RKO (cell line): ENCODE data around the gene NID2.

ENCODE experiments used
- DNase-seq: peaks from one replicate; pipeline ENCODE4 v3.0.0-alpha.2; 2016; ENCODE audit warnings: low spot score

Gene NID2, protein sequence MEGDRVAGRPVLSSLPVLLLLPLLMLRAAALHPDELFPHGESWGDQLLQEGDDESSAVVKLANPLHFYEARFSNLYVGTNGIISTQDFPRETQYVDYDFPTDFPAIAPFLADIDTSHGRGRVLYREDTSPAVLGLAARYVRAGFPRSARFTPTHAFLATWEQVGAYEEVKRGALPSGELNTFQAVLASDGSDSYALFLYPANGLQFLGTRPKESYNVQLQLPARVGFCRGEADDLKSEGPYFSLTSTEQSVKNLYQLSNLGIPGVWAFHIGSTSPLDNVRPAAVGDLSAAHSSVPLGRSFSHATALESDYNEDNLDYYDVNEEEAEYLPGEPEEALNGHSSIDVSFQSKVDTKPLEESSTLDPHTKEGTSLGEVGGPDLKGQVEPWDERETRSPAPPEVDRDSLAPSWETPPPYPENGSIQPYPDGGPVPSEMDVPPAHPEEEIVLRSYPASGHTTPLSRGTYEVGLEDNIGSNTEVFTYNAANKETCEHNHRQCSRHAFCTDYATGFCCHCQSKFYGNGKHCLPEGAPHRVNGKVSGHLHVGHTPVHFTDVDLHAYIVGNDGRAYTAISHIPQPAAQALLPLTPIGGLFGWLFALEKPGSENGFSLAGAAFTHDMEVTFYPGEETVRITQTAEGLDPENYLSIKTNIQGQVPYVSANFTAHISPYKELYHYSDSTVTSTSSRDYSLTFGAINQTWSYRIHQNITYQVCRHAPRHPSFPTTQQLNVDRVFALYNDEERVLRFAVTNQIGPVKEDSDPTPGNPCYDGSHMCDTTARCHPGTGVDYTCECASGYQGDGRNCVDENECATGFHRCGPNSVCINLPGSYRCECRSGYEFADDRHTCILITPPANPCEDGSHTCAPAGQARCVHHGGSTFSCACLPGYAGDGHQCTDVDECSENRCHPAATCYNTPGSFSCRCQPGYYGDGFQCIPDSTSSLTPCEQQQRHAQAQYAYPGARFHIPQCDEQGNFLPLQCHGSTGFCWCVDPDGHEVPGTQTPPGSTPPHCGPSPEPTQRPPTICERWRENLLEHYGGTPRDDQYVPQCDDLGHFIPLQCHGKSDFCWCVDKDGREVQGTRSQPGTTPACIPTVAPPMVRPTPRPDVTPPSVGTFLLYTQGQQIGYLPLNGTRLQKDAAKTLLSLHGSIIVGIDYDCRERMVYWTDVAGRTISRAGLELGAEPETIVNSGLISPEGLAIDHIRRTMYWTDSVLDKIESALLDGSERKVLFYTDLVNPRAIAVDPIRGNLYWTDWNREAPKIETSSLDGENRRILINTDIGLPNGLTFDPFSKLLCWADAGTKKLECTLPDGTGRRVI (N-terminal part only)

DNA sequence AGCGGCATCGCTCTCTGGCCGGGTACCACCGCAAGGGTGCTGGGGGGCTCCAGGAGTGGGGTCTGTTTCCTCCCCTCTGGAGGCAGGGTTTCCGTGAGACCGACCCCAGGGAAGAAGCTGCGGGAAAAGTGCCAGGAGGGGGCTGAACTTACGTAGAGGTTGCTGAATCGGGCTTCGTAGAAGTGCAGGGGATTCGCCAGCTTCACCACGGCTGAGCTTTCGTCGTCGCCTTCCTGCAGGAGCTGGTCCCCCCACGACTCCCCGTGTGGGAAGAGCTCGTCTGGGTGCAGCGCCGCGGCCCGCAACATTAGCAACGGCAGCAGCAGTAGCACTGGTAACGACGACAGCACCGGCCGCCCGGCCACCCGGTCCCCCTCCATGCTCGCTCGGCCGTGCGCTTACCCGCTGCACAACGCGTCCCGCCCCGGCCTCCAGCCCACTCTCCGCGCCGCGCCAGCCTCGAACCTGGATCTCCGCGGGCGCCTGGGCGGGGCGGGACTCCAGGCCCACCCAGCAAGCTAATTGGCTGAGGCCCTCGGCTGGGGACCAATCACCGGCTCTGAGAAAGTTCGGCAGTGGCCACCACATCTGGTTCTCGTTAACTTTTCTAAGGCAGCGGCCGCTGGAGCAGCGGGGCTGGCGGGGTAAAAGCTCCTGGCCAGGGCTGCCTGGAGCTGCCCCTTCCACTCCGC, at the start of gene NID2:
TSS of gene NID2 (minus strand) at position 445 of the 692 bp plus-strand sequence. CDS start at position 380, 65 bp downstream.
- no peak for DNase-seq

DNA sequence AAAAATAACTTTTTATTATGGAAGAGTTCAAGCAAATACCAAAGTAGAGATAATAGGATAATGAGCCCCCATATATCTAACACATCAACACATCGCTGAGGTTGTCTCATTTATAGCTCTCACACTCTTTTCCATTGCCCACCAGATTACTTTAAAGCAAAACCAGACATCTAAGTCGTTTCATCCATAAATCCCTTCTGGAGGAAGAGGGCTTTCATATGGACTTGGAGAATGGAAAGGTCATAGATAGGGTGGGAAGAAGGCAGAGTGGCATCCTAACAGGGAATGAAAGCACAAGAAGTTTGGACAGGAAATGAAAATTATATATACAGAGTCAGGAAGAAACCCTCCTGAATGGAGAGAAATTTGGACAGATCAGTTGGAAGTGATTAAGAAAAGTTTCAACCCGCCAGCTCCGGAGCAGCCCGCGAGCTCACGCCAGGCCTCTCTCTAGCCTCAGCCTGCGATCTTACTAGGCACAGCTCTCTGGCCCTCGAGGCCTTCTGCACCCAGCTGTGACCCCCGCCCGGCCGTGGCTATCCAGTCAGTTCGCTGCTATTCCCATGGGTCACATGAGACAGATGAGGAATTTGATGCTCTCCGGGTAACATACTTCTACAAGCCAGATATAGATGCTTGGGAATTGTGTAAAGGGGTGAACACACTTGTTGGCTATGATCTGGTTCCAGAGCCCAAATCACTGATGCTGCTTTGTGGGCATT, 48.4 kb upstream of the NID2 start:
- DNase-seq, result no peak

DNA sequence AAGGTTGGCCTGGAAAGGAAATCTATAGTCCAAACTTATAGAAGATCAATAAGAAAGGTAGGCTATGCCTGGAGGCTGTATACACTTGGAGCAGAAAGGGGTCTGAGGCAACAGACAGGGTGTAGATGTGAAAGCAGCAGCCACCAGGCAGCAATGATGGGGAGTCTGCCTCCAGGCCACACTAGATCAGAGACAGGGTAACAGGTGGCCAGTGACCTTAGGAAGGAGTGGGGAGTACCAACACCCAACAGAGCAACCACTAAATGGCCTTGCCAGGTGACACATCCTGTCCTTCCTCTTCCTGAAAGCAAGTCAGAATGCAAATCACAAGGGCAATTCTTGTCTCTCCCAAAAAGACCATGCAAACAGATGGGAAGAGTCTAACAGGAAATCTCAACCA, 46.4 kb upstream of the NID2 start:
- DNase-seq, result no peak

DNA sequence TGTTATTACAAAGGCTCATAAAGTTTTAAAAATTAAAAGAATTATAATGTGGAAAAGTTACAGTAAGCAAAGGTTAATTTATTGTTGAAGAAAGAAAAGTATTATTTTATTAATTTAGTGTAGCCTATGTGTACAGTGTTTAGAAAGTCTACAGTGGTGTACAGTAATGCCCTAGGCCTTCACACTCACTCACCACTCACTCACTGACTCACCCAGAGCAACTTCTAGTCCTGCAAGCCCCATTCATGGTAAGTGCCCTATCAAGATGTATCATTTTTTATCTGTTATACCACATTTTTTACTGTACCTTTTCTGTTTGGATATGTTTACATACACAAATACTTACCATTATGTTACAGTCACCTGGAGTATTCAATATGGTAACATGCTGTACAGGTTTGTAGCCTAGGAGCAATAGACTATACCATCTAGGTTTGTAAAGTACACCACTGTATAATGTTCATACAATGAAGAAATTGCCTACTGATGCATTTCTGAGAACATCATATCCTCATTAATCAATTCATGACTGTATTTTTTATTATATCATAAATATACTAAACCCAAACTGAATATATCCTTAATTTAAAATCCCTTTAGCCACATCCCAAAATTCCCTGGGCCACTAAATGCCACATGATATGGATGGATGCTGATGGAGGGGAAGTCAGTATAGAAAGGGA, 43.6 kb upstream of the NID2 start:
- peak; percentile 71 for DNase-seq

DNA sequence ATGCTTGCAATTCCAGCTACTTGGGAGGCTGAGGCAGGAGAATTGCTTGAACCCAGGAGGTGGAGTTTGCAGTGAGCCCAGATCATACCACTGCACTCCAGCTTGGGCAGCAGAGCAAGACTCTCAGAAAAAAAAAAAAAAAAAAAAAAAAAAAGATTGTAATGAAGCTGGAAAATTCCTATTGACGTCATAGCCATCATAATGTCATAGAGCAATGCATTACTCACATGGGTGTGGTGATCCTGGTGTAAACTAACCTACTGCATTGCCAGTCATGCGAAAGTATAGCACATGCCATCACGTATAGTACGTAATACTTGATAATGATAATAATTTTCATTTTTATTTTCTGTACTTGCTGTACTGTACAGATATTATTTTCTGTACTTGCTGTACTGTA, 42.7 kb upstream of the NID2 start:
- peak; percentile 28 for DNase-seq

DNA sequence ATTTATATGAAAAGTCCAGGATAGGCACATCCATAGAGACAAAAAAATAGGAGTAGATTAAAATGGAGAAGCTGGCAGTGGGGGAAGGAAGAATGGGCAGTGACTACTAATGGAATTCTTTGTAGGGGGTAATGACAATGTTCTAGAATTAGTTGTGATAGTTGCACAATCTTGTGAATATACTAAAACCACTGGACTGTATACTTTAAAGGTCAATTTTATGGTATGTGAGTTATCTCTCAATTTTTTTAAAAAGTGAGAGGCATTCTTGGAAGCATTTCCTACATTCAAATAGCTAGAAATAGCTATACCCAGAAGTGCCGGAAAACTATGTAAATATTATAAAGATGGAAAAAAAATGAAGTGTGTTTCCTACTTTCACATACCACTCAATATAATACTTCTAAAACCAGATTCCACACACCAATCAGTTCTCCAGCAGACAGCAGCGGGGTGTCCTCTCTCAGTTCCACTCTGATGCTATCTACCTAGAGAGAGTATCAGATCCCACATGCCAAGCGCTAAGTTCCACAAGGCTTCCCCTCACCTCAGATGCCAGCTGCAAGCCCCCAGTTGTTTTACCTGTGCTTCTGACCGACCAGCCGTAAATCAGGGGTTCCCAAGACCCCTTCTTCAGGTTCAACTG, 41.7 kb upstream of the NID2 start:
- DNase-seq, result no peak

DNA sequence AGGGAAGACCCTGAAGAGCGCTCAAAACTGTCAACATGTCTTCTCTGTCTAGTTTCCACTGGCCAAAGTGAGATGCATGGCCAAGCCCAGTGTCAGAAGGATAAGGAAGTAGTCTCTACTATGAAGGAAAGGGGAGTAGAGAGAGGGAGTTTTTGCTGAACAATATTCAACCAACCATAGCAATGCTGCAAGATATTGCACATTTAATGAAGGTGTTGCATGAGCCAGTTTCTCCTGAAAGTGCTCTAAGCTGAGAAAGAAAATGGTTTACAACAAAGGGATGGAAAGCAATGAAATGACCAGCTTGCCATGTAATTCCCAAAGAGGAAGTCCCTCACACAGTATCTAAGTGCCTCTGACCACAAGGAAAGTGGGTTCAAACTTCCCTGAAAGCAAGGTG, 40.0 kb upstream of the NID2 start:
- DNase-seq, result no peak

DNA sequence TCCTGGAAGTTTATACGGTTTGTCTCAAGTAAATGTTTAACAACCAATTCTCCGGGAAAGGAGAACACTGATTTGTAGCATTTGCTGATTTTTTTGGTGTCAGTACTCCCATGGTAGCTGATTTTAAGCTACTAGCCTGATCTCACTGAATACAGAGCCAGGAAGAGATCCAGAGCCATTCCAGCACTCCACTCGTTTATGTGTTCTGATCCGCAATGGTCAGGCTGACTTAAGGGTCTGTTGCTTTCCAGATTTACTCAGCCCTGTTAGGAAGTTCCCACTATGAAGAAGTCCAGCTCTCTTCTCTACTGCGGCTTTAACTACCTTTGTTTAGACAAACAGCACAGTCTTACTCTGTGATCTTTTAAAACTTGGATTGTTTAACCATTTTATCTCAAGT, 38.0 kb upstream of the NID2 start:
- DNase-seq, result no peak

DNA sequence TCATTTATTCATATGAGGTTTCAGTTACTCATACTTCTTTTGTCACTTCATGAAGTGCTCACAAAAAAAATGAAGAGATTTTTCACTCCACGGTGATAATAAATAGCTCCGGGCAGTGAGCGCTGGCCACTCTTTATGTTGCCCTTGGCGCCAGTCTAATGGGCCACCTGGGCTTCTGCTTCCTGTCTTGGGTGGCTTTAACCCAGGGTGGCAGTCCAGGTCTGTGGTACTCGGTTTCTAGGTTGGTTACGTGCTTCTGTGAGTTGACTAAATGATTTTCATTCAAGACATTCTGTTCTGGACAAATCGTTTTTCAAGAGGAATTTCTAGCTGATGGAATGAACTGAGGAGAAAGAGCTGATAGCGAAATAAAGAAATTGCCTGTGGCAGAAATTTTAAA, 34.6 kb upstream of the NID2 start:
- no peak for DNase-seq

DNA sequence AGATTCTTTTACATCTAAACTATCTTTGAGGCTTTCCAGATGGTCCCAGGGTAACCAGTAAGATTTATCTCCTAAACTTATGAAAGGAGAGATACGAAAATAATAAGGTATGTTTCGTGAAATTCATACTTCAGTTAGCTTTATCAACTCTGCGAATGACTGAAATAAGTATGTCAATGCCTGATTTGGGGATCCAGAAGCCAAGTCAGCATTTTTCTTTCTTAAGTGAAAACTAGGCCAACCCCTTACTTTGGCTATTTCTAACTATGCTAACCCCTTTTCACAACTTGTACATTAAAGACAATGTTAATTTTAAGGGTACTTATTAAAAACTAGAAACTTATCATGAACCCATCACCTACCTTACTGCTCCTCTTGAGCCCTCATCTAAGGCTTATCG, 26.9 kb upstream of the NID2 start:
- no peak for DNase-seq

DNA sequence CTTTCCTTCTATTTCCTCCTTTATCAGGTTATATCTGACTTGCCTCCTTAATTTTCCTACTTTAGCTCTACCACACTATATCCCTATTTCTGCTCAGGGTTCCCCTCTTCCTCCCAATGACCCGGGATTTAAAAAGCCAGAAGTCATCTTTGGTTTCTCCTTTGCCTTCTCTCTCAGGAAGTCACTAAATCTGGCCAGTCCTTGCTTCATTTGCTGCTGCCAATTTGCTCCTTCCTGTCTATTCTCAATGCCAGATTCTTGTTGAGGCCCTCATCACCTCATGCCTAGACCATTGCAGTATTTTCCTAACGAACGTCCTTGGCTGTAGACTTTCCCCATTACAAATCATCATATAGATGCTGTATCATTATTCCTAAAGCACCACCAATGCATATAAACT, 26.5 kb upstream of the NID2 start:
- no peak for DNase-seq

DNA sequence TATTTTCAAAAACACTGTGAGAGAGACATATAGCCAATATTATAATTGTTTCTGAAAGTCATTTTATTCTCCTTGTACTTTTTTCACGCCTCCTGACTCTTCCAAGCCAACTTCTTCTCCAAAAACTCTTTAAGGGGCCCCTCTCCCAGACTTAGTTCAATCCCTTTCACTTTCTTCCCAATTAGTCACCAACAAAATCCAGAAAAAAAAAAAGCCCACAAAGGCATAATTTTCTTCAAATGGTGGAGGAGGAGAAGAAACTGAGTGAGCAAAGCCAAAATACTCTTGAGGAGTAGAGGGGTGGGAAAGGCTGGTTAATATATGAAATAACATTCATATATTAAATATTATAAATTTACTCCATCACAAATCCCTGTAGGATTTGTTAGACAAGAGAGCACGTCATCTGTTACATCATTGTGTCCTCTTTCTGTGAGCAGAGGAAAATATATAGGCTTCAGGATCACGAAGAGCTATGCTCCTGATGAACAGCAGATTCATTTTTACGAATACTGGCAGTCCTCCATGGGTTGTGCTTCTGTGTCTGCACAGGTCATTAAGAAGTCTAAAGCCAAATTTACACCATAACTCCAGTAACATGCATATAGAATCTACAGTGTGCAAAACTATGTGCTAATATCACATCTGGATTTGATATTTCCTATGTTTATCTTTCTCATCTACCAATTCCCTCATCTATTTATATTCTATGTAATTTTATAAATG, 25.9 kb upstream of the NID2 start:
- no peak for DNase-seq

DNA sequence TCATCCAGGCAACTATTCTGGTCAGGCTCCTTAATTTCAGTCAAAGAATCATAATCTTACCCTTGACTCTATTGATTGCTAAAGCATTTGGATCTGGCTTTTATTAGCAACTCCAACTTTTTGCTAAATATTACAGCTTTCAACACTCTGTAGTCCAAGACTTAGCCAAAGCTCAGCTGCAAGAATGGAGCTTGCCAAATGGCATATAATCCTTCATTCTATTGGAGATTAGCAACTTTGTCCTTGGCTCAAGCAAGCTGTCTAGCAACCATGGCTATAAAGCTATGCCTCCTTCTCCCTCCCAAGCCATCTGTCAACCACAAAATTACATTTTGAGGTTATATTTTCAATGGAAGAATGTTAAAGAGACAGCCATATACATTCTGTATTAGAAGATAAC, 23.1 kb upstream of the NID2 start:
- no peak for DNase-seq

DNA sequence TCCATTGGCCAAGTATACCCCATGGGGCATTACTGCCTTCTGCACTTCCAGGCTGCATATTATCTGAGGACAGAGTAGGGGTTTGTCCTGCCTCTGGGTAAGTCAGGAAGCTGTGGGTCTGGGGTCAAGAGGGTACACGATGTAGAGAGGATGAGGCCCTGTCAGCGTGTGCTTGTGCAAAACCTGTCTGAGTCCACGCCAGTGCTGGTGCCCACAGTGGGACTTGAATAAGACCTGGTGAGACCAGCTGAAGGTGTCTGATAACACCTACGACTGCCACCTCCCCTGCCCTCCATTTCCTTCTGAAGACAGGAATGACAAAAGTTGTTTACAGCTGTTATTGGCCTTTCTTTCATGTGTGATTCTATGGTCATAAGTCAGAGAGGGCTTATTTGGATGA, 22.1 kb upstream of the NID2 start:
- no peak for DNase-seq

DNA sequence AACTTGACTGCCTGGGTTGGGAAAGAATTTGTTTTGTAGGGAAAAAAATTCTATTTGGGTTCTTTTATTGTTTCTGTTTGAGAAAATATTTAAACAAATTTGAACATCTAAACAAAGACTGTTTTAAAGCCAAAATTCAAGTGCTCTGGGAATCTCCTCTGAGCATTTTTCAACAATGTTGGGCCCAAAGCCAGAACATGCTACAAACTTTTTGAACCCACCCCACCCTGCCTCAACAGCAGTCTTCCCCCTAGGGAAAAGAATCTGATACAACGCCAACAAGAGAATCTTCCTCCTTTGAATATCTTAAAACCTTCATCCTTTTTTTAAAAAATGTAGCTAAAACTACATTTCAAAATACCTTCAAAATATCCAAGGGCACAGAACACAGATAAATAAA, 20.4 kb upstream of the NID2 start:
- DNase-seq, result no peak

DNA sequence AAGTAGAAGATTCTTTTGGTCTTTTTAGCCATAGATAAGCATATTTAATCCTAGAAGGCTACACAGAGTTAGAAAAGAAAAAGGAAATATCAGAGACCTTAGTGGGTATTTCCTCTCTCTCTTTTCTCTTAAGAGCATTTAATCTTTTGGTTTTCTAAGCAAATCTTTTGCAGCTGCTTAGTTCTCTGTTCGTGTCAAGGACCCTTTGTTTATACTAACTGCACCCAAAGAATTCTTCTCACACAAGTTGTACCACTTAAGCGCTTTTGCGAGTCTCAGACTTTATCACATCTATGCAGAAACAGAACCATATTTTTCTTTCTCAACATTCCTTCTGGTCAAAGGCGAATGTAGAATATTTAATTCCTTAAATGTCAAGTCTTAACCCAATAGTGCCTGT, 17.9 kb upstream of the NID2 start:
- no peak for DNase-seq

DNA sequence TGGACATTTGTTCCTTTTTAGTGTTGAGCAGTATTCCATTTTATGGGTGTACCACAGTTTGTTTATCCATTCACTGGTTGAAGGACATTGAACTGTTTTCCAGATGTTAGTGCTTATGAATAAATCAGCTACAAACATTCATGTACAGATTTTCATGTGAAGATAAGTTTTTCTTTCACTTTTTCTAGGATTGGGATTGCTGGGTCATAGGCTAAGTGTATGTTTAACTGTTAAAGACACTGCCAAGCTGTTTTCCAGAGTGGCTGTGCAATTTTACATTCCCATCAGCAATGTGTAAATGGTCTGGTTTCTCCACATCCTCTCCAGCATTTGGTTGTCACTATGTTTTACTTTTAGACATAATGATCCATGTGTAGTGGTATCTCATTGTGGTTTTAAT, 14.0 kb upstream of the NID2 start:
- no peak for DNase-seq

DNA sequence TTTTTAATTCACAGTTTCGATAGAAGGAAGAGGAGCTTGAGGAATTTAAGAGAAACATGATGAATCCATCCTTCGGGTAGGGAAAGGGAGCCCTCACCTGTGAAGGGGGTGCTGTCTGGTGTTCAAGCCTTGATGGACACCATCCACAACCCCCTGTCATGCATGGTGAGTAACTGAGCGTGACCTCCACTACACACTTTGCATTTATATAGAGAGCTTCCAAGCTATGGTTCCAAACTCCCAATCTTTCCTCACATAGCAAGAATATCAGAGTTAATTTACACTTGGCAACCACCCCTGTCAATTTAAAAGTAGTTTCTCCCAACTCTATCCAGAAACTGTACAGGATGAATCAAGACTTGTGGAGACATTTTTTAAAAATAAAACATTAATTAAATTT, 13.1 kb upstream of the NID2 start:
- no peak for DNase-seq
